ENCODE results near the gene CHRM2.

CHRM2 gene

DNA sequence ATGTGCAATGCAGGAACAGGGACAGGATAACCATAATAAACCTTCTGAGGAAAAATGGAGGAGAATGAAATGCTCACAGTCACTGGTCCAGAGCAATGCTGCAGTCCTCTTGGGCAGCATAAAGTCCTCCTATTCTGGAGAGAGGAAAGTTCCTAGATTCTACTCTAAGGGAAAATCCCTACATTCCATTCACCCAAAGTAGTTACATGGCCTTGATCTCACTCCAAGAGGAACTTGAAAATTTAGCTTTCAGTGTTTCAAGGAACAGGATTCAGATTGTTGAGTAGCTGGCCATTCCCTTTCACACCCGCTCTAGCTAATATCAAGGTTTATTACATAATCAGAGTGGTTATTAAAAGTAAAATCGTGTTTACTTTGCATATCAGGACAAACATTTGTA is 168.3 kb downstream of the CHRM2 start:
- DNase-seq: no peak

DNA sequence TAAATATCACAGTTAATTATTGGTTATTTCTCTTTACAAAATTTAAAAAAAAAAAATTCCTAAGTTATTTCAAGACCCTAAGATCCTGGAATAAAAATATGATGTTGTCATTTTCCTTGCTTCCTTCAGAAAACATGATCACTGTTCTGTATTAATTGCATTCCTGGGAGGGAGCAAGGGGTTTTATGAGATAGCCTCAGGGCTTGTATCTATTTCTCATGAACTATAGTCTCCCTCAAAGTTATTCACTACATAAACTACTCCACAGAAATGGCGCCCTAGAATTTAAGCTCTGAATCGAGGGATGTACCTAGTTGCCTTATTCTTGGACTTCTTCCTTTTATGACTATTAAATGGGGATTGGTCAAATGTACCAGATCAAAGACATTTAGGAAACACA is 170.3 kb downstream of the CHRM2 start:
- no peak for DNase-seq

DNA sequence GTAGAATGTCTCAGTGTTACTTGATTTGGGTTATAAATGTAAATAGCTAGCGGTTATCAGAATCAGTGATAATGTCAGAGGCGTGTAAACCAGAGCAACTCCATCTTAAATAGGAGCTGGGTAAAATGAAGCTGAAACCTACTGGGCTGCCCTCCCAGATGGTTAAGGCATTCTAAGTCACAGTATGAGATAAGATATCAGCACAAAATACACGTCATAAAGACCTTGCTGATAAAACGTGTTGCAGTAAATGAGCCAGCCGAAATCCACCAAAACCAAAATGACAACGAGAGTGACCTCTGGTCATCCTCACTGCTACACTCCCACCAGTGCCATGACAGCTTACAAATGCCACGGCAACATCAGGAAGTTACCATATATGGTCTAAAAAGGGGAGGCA is 172.3 kb downstream of the CHRM2 start:
- DNase-seq: no peak

- no peak for DNase-seq
These were observed 177.1 kb downstream of the CHRM2 start for GRCh38 chr7:137045573-137045972.

DNA sequence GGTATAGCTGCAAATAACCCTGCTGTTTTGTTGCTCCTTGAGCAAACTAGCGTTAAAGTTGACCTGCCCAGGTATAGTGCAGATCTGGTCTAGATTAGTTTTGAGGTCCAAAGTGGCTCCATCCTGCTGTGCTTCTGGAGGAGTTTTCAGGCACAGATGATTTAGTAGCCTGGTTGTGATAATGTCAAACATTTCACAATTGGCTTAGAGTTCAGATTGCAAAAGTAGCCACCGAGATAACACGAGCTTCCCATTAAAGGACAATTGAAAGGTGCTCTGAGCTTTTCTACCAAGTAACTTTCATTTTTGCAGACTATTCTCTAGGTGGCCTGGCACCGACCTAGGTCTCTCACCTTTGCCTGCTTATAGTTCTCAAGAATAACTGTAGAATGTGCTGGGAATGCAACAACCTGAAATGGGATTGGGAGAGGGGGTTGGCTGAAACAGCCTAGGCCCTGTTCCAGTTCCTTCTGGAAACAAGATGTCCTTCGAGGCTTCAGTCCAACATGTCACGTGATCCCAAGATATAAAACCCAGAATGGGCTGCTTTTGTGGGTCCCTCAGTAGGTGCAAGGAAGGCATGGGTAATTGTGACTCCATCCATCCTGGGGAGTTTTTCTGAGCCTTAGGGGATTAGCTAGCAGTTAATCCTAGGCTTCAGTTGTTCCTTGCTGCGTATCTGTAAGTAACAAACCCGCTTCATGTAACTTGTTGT is 201.0 kb downstream of the CHRM2 start:
- DNase-seq: no peak
